Left lung (tissue), 10 donors: ENCODE results near the gene PES1. TPM values are rescaled to one million over a fixed set of nuclear protein-coding genes. Genes with fewer than 3 reads are reported as not detected.

Experiments
- ATAC-seq: fragments of 200-7000 bp; cut with Tn5 transposase; one replicate; pipeline ENCODE4 v1.9.1; 2020; ENCODE audit warnings: moderate library complexity
- DNase-seq, 4 donors: peaks; one replicate each; pipeline ENCODE4 v3.0.0-alpha.2; 2013 to 2020
- H3K27ac ChIP-seq, 2 donors: fragments of 200-600 bp; sonication (generic) in 1 of 2; one replicate each; pipeline versions ENCODE4 v1.5.0 to v1.8.0; 2020 to 2021
- H3K27me3 ChIP-seq, 2 donors: fragments of 200-600 bp; sonication (generic) in 1 of 2; one replicate each; pipeline versions ENCODE4 v1.5.0 to v1.8.0; 2020 to 2021
- H3K36me3 ChIP-seq, 2 donors: fragments of 200-600 bp; sonication (generic) in 1 of 2; one replicate each; pipeline versions ENCODE4 v1.5.0 to v1.8.0; 2020 to 2021
- H3K4me1 ChIP-seq, 2 donors: fragments of 200-600 bp; one replicate each; pipeline ENCODE4 v1.8.0; 2021
- H3K4me3 ChIP-seq, 2 donors: fragments of 200-600 bp; sonication (generic) in 1 of 2; one replicate each; pipeline versions ENCODE4 v1.5.0 to v1.8.0; 2020 to 2021; ENCODE audit warnings: mild to moderate bottlenecking in 1 of 2
- H3K9me3 ChIP-seq, 2 donors: fragments of 200-600 bp; sonication (generic) in 1 of 2; one replicate each; pipeline versions ENCODE4 v1.5.0 to v1.8.0; 2020 to 2021
- CTCF ChIP-seq, 2 donors: fragments of 200-600 bp; sonication (generic) in 1 of 2; IDR thresholded peaks; one replicate each; pipeline versions ENCODE4 v1.5.0 to v1.8.0; 2021; ENCODE audit warnings: antibody characterized with exemption in 2 of 2
- intact Hi-C, 2 donors: fragments of 100-400 bp; cut with DNase I; formaldehyde crosslinking; loops; one replicate each; pipeline versions ENCODE4 v1.11.2 to v1.14.2; 2022
- polyA plus RNA-seq, 6 donors: library from polyadenylated mRNA; unstranded; fragments of 120-200 nt; gene quantifications; one replicate each; pipeline ENCODE4 v1.2.1, GENCODE V29; 2013; ENCODE audit not compliant: insufficient read length in 6 of 6
- total RNA-seq, 2 donors: library from RNA; stranded (reverse); fragmentation: NEBNext Ultra II Directional; extraction: Animal tissue kit (Norgen Biotek cat#: 25700); gene quantifications; one replicate each; pipeline ENCODE4 v1.2.1, GENCODE V29; 2021
- donor health status: DM: no; HTN: yes; CAD: no.
- donor health status: DM: no; HTN: no; CAD: no.

Gene PES1
- total and polyA plus RNA-seq, 8 donors, result 45.2 to 70.6 (median 63.4) TPM

GRCh38 chr22:30584441-30584840, 7.3 kb downstream of the PES1 start:
- no peak for TF ChIP-seq CTCF (IDR thresholded peaks at IDR 0.05)
- intact Hi-C loops, result no loop called here

GRCh38 chr22:30582788-30583545, 8.7 kb downstream of the PES1 start:
- intact Hi-C loops, result no loop called here
- Histone ChIP-seq H3K27me3 (no peaks in the 10 kb centered on the region), H3K4me3 (no peak overlapping the region), H3K4me1 (no peaks in the 10 kb centered on the region), H3K27ac (no peak overlapping the region), H3K9me3 (no peaks in the 10 kb centered on the region), H3K36me3 (peaks cover 5 to 100% of the 10 kb centered on the region in 2 donors)
- TF ChIP-seq CTCF (IDR thresholded peaks at IDR 0.05), result no peak
- ATAC-seq (no peak), DNase-seq (no peak)

More at GRCh38 chr22:30584441-30584840, 7.3 kb downstream of the PES1 start:
- DNase-seq (no peak), ATAC-seq (no peak)
- H3K36me3 ChIP-seq, result peaks cover 5 to 100% of the 10 kb centered on the region in 2 donors
- H3K27ac ChIP-seq, result no peak overlapping the region
- H3K27me3 ChIP-seq, result no peaks in the 10 kb centered on the region
- no peaks in the 10 kb centered on the region for H3K9me3 ChIP-seq
- no peaks in the 10 kb centered on the region for H3K4me1 ChIP-seq
- no peak overlapping the region for H3K4me3 ChIP-seq

- DNase-seq, result no peak
- Histone ChIP-seq H3K9me3 (no peaks in the 10 kb centered on the region), H3K4me3 (no peak overlapping the region), H3K36me3 (peaks cover 5 to 100% of the 10 kb centered on the region in 2 donors), H3K4me1 (no peaks in the 10 kb centered on the region), H3K27ac (no peak overlapping the region), H3K27me3 (no peaks in the 10 kb centered on the region)
- ATAC-seq, result no peak
- no peak for TF ChIP-seq CTCF (IDR thresholded peaks at IDR 0.05)
- intact Hi-C loops, result no loop called here
Observed at GRCh38 chr22:30582051-30582450, 9.7 kb downstream of the PES1 start.

GRCh38 chr22:30580896-30581295, 10.8 kb downstream of the PES1 start:
- intact Hi-C loops, result no loop called here
- H3K4me1 ChIP-seq, result no peaks in the 10 kb centered on the region

More at GRCh38 chr22:30580896-30581295, 10.8 kb downstream of the PES1 start:
- ATAC-seq (no peak), DNase-seq (no peak)
- no peak for TF ChIP-seq CTCF (IDR thresholded peaks at IDR 0.05)
- Histone ChIP-seq H3K36me3 (peaks cover 5 to 100% of the 10 kb centered on the region in 2 donors), H3K27me3 (no peaks in the 10 kb centered on the region), H3K9me3 (no peaks in the 10 kb centered on the region), H3K27ac (no peak overlapping the region), H3K4me3 (no peak overlapping the region)
